AG10803 (cell line): ENCODE data around the gene MSL3.

ENCODE experiments used
- DNase-seq: peaks from one replicate; pipeline ENCODE4 v3.0.0; 2010; ENCODE audit warnings: low read depth
- H3K4me3 ChIP-seq: 2 replicates; pipeline ENCODE4 v1.5.1; 2011; ENCODE audit warnings: mild to moderate bottlenecking, low read length, control low read depth
- CTCF ChIP-seq: conservative IDR thresholded peaks from 2 replicates; pipeline ENCODE4 v1.5.1; 2011; ENCODE audit warnings: mild to moderate bottlenecking, low read length, control low read depth, inconsistent platforms

MSL3 gene

GRCh38 chrX:11739776-11740175 lies 18.3 kb upstream of the MSL3 start:
- TF ChIP-seq CTCF = no peak
- DNase-seq = no peak
- no peak overlapping the region for H3K4me3 ChIP-seq

GRCh38 chrX:11740794-11741193 lies 17.2 kb upstream of the MSL3 start:
- H3K4me3 ChIP-seq = no peak overlapping the region
- no peak for TF ChIP-seq CTCF
- DNase-seq = no peak

GRCh38 chrX:11741574-11741973 lies 16.5 kb upstream of the MSL3 start:
- DNase-seq = no peak
- TF ChIP-seq CTCF = no peak
- H3K4me3 ChIP-seq = no peak overlapping the region

GRCh38 chrX:11745881-11746280 lies 12.2 kb upstream of the MSL3 start:
- no peak overlapping the region for H3K4me3 ChIP-seq

GRCh38 chrX:11750046-11750445 lies 8.0 kb upstream of the MSL3 start:
- no peak for DNase-seq
- no peak overlapping the region for H3K4me3 ChIP-seq
- TF ChIP-seq CTCF = no peak

More at GRCh38 chrX:11745881-11746280, 12.2 kb upstream of the MSL3 start:
- DNase-seq = no peak
- TF ChIP-seq CTCF = no peak

- no peak overlapping the region for H3K4me3 ChIP-seq
- DNase-seq = no peak
- TF ChIP-seq CTCF = no peak
Measured at GRCh38 chrX:11750694-11751093, 7.3 kb upstream of the MSL3 start.

GRCh38 chrX:11751261-11751660 lies 6.8 kb upstream of the MSL3 start:
- no peak for DNase-seq
- TF ChIP-seq CTCF = no peak
- no peak overlapping the region for H3K4me3 ChIP-seq
